HG03097 (cell line): ENCODE measurements around the gene ELAVL1.
"Not testable (repeated sequence)": the region's sequence is repeated elsewhere in the genome, so short reads cannot be mapped to it uniquely, and the experiment has no call there.

ENCODE experiments used
- ATAC-seq: cut with Tn5 transposase; IDR thresholded peaks from one replicate; pipeline ENCODE4 v1.9.1; 2021; ENCODE audit not compliant: unreplicated experiment, low FRiP score

Gene ELAVL1

GRCh38 chr19:7926021-7926726 is 79.3 kb downstream of the ELAVL1 start, which contains the start of gene CTXN1:
Gene CTXN1 (minus strand): TSS chr19:7926135. CDS start chr19:7925538, 597 bp downstream.
- no peak for ATAC-seq

- ATAC-seq = no peak
These were observed 80.1 kb downstream of the ELAVL1 start for GRCh38 chr19:7925171-7925851.

- ATAC-seq = no peak
These were observed 80.7 kb downstream of the ELAVL1 start for GRCh38 chr19:7924651-7925170.

DNA sequence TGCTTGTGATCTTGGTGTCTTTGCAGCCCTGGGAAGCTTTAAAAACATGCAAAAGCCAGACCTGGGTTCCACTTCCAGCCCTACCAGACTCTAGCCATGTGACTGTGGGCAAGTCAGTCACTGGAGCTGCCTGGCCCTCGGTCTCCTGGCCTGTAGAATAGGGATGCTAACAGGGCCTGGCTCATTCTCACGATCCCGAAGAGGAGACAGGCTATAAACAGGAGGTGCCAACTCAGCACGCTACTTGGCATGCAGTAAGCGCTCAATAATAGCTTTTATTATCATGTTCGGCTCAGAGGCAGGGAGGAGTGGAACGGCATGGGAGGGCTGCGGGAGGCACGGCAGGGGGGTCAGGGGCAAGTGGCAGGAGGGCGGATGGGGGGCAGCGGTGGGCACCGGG is 81.2 kb downstream of the ELAVL1 start:
- ATAC-seq = no peak

DNA sequence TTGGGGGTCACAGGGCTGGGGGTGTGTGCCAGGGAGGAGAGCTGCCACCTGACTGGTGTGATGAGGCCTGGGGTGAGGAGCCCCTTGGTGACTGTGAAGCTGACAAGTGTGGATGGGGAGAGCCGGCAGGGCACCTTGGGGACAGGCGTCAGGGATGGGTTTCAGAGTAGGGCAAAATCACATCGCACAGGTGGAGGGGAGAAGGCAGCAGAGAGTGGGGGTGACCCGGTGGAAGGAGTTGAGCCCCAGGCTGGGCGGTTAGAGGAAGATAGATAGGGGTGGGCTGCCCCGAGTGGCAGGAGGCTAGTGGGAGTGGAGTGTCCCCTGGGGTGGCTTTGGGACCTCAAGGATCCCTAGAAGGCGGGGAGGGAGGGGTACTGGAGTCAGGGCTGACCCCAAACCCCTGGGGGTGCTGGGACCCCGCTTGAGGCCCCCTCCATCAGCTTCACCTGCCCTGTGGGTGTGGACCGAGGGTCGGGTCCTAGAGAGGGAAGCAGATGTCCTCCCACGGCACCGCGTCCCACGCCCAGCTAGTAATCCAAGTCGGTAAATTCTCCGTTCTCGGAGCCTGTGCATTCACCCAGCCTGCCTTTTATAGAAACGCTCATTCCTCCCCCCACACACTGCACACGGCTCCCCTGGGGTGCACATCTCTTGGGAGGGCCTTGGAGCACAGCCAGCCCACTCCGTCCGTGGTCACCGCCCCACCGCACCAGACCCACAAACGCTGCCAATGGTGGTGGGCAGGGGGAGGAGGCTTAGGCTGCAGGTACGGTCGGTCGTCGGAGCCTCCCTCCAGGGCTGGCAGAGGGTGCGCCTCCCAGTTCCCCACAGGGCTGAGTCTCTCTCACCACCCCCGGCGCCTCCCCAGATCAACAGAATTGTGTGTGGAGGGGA is 81.9 kb downstream of the ELAVL1 start:
- ATAC-seq = no peak

DNA sequence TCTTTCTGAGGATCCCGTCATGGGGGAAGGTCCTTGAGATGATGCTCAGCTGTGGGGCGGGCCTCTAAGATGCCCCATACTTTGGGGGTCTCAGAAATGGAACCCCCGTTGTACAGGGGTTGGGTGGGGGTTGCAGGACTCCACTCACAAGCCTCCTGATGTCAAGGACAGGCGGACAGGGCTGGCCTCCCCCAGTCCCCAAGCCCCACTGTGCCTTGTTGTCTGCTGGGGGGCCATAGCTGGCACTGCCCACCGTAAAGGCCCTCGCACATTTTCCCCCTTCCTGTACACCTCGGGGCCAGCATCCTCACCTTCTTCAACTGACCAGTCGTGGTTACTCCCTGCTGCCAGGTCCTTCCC is 82.6 kb downstream of the ELAVL1 start:
- ATAC-seq = no peak

GRCh38 chr19:7921967-7922835 is 83.2 kb downstream of the ELAVL1 start:
- ATAC-seq = no peak

DNA sequence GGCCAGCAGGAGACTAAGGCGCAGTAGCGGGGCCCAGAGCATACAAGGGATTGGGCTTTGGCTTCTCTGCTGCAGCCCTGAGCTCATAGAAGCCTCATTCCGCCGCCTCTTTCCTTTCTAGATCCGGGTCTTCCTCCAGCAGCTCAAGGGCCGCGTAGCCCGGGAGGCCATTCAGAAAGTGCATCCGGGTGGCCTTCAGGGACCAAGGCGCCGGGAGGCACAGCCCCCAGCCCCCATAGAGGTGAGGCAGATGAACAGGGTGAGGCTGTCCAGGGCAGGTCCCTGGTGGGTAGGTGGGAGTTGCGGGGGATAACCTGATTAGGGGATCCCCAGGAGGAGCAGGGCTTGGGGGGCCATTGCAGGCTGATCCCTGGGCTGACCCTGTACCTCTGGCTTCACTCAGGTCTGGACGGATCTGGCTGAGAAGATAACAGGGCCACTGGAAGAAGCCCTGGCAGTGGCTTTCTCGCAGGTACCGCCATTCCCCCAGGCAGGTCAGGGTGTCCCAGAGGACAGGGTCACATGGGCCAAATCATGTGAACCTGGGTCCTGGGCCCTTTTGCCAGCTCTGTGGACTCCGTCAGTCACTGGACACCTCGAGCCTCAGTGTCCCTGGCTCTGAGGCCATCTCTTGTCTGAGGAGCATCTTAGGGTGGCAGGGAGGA is 84.0 kb downstream of the ELAVL1 start:
- ATAC-seq = no peak

DNA sequence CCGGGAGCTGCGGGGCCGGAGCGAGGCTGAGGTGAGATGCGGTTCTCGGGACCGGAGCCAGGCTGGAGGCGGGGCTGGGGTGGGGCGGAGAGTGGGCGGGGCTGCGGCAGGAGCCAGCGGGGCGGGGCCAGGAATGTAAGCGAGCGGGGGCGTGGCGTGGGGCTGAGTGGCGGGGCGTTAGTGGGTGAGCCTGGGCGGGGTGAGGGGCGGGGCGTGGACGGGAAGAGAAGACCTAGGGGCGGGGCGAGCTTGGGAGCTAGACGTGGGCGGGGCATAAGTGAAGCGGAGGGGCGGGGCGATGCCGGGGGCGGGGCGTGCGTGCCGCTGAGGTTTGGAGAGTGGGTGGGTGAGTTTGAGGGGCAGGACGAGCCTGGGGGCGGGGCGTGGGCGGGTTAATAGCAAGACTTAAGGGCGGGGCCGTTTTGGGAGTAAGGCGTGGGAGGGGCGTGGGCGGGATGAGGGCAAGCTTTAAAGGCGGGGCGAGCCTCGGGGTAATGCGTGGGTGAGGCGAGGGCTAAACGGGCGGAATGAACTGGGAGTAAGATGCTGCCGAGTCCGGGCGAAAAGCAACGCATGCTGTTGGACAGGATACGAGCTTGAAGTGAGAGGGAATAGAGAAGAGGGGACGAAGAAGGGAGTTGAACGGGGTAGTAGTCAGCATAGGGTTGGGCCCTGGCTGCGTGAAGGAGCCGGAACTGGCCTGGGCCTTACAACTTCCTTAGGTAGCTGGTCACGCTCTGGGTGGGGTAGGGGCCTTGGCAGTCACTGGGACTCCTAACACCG is 84.7 kb downstream of the ELAVL1 start:
- ATAC-seq = peak; percentile 39

- ATAC-seq = peak; percentile 52
These were observed 85.6 kb downstream of the ELAVL1 start, which contains the start of gene SNAPC2 for GRCh38 chr19:7919610-7920518. Gene SNAPC2 (plus strand): TSS chr19:7920338. CDS start chr19:7920367, 29 bp downstream.

DNA sequence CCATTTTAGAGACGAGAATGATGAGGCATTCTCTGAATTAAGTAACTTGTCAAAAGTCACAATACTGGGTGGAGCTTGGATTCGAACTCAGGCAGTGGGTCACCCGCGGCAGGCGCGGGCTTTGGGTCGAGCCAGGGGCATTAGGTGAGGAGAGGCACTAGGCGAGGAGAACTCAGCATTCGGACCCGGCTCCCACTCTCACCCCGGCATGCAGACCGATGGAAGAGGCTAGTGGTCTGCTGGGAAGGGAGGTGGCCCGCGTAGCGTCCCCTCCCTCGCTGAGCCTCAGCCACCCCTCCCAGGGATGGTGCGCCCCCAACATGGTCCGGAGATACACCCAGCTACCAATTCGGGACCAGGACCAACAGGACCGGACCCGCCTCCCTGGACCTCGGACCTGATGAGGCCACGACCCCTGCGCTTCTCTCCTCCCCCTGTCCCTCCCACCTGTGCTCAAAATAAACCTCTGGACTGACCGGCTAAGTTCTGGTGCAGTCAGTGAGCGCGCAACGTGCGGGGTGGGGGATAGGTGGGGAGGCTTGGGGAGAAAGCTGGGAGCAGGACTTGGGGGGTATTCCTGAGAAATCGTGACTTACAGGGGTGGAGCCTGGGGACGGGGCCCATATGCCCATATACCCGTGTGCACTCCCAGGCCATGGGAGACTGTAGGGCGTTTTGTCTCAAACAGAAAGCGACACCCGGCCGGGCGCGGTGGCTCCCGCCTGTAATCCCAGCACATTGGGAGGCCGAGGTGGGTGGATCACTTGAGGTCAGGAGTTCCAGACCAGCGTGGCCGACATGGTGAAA is 86.6 kb downstream of the ELAVL1 start:
- no peak for ATAC-seq

GRCh38 chr19:7918062-7918614 is 87.3 kb downstream of the ELAVL1 start:
- not testable (repeated sequence) for ATAC-seq

DNA sequence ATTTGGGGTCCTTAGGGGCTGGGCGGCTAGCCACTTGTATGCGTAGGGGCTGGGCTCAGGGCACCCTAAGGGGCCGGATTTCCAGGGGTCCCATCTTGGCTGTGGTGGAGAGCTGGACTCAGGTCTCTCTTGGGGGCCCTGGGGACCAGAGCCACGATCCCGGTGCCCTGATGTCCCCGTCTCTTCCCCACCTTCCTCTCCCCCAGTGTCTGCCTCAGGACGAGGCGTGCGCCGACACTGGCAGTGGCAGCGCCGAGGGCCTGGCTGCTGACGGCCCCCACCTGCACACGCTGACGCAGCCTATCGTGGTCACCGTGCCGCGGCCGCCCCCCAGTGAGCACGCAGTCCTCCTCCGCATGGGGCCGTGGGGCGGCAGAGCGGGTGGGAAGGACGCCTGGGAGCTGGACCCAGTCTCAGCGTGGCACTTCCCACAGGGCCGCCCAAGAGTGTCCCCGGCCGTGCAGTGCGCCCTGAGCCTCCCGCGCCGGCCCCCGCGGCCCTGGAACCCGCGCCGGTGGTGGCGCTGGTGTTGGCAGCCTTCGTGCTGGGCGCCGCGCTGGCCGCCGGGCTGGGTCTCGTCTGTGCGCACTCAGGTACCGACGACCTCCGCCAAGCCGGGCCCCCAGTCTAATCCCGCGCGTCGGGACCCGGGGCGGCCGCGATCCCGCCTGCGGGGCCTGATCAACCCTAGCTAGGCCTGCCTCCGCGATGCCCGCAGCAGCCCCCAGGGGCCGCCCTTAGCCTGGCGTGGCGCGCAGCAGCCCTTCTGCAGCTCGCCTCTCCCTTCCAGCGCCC is 88.0 kb downstream of the ELAVL1 start:
- no peak for ATAC-seq

GRCh38 chr19:7916955-7917266 is 88.5 kb downstream of the ELAVL1 start:
- ATAC-seq = no peak

GRCh38 chr19:7916103-7916954 is 89.1 kb downstream of the ELAVL1 start:
- ATAC-seq = no peak
